ENCODE results near the gene TTC14.

TTC14 gene

GRCh38 chr3:180633722-180634121 lies 31.8 kb downstream of the TTC14 start:
- no peak for DNase-seq (ENCODE audit: low spot score)

GRCh38 chr3:180640987-180641386 lies 39.0 kb downstream of the TTC14 start:
- no peak for DNase-seq (ENCODE audit: low spot score)

DNA sequence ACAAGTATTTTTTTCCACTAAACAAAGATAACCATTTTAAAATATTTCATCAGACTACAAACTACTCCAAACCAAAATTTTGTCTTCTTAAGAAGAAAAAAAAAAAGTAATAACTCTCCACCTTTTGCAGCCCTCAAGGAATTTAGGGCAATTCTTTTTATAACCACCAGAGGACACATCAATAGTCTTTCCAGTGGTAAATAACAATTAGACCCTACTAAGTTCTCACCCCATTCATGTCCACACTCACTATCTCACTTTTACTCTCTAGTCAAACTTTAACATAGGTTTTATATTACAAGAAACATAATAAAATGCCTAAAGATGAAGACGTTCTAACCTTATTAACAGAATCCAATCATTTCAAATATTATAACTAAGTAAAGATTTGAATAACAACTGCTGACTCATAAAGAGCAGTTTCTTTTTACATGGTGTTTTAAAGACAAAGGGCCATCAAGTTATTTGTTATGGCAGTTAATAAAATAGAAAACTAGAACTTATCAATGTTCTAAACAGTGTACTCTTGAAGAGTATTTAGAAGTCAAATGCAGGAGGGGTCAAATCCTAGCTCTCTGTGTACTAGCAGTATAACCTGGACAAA lies 44.3 kb downstream of the TTC14 start:
- peak; percentile 2 for DNase-seq (ENCODE audit: low spot score)

- DNase-seq (ENCODE audit: low spot score), result no peak
These were observed 54.4 kb downstream of the TTC14 start for GRCh38 chr3:180656406-180656805.

DNA sequence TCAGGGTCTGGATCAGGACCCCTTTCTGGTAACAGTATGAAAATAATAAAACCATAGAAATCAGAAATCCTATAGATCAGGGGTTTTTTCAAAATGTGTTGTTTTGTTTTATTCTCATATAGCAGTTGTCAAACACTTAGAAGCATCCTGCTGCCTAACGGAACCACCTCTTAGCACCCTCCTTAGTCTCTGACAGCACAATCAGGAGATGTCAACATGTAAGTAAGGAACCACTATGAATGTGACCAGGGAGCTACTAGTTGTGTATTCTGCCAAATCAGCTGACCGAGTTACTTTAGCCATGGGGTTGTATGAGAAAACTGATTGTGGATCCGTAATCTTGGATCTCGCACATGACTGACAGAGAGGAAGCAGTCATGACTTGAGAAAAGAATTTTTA lies 55.1 kb downstream of the TTC14 start:
- DNase-seq (ENCODE audit: low spot score), result no peak

All from germinal center (tissue), 1 donor.